CD4-positive, alpha-beta T cell treated with Interleukin-12 subunit alpha and Interleukin-12 subunit beta, for 1 hour (primary cell): ENCODE results near the gene ZG16.
"Not testable (repeated sequence)": the region's sequence is repeated elsewhere in the genome, so short reads cannot be mapped to it uniquely, and the experiment has no call there.

Experiments
- DNase-seq: peaks from one replicate; pipeline ENCODE4 v3.0.0-alpha.2; 2020

The ZG16 gene

DNA sequence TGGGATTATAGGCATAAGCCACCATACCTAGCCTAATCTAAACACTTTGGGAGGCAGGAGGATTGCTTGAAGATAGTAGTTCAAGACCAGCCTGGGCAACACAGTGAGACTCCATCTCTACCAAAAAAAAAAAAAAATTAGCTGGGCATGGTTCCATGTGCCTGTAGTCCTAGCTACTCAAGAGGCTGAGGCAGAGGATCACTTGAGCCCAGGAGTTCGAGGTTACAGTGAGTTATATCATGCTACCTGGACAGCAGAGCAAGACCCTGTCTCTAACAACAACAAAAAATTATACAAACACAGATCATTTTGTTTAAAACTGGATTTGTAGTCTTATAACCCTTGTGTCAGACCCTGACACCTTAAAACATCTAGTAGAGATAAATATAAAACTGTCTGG lies 24.5 kb upstream of the ZG16 start:
- no peak for DNase-seq

DNA sequence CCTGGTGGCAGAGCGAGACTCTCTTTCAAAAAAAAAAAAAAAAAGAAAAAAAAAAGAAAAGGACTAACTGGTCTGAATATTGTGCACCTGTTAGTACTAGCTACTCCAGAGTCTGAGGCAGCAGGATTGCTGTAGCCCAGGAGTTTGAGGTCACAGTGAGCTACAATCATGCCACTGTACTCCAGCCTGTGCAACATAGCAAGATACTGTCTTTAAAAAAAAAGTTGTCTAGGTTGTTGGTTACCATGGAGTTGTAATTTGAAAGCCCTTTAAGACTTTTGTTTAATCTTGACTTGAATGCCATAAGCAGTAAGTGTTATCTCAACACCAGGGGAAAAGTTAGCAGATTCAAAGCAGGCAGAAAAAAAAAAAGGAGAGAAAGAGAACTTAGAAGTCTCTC lies 21.4 kb upstream of the ZG16 start:
- DNase-seq = no peak

DNA sequence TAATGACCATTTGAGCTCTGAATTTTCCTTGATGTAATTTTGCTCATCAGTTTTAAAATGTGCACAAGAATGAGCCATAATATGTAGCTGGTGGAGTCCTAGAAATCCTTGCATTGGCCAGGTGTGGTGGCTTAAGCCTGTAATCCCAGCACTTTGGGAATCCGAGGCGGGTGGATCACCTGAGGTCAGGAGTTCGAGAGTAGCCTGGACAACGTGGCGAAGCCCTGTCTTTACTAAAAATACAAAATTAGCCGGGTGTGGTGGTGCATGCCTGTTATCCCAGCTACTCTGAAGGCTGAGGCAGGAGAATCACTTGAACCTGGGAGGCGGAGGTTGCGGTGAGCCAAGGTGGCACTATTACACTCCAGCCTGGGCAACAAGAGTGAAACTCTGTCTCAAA lies 21.0 kb upstream of the ZG16 start:
- DNase-seq = not testable (repeated sequence)

DNA sequence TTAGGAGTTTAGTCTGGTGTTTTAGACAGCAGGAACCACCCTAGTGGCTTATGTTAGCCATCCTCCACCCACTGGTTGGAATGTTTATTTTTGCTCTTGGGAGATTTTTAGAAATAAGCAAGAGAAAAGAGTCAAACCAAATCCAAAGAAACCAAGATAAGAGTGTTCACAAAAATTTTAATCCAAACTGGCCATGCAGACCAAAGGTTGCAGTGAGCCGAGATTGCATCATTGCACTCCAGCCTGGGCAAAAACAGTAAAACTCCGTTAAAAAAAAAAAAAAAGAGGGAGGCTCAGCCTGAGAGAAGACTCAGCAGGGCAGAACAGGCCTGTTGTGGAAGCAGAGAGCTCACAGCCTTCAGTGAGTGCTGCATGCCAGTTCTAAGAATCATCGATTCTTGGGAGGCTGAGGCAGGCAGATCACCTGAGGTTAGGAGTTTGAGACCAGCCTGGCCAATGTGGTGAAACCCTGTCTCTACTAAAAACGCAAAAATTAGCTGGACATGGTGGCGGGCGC lies 20.0 kb upstream of the ZG16 start:
- DNase-seq = no peak

DNA sequence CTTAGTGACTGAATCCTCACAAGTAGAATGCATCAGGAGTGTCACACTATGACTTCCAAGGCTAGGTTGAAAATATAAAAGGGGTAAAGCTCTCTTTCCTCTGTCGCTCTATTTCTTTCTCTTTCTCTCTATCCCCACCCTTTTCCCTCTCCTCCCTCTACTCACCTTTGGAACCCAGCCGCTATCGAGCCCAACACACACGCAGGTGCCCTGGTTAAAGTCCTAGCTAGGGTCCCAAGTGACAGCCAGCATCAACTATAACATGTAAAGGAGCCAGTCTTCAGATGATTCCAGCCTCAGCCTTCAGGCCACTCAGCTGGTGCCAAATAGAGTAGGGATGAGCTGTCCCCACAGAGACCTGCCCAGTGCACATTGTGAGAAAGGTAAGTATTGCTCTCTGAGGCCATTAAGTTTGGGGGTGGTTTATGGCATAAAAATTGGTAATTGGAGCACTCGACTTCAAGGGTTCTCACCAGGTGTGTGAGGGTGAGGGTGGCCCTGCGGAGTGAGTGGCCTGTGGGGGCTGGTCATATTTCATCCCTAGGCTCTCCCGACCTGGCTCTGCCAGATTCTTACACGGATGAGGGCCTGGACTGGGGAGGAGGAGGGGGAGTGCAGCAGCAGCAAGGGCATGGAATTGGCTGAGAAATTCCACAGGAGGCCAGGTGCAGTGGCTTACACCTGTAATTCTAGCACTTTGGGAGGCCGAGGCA lies 17.3 kb upstream of the ZG16 start:
- DNase-seq = no peak

DNA sequence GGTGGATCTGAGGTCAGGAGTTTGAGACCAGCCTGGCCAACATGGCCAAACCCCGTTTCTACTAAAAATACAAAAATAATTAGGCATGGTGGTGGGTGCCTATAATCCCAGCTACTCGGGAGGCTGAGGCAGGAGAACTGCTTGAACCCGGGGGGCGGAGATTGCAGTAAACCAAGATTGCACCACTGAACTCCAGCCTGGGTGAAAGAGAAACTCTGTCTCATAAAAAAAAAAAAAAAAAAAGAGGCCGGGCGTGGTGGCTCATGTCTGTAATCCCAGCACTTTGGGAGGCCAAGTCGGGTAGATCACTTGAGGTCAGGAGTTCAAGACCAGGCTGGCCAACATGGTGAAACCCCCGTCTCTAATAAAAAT lies 16.8 kb upstream of the ZG16 start:
- DNase-seq = not testable (repeated sequence)

DNA sequence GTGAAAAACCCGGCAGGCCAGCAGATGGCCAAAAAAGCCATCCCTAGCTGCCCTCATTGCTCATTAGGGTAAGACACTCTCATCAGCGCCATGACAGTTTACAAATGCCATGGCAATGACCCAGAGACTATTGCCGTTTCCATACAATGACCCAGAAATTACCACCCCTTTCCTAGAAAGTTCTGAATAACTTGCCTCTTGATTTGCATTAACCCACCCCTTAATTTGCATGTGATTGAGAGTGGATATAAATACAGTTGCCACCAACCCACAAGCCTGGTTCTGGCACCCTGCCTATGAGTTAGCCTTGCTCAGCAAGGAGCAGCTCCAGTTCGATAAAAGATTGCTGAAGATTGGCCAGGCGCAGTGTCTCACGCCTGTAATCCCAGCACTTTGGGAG lies 16.2 kb upstream of the ZG16 start:
- DNase-seq = no peak

DNA sequence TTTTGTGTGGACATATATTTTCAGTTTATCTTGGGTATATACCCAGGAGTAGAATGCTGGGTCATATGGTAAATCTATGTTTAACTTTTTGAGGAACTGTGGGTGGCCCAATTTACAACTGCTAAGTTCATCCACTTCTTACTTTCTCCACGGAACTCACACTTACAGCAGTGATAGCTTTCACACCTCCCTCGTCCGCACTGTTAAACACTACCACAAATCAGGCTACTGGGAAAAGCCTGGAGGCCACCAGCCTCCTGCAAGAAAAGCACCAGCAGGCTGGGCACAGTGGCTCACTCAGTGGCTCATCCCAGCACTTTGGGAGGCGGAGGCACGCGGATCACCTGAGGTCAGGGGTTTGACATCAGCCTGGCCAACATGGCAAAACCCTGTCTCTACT lies 14.7 kb upstream of the ZG16 start:
- no peak for DNase-seq

DNA sequence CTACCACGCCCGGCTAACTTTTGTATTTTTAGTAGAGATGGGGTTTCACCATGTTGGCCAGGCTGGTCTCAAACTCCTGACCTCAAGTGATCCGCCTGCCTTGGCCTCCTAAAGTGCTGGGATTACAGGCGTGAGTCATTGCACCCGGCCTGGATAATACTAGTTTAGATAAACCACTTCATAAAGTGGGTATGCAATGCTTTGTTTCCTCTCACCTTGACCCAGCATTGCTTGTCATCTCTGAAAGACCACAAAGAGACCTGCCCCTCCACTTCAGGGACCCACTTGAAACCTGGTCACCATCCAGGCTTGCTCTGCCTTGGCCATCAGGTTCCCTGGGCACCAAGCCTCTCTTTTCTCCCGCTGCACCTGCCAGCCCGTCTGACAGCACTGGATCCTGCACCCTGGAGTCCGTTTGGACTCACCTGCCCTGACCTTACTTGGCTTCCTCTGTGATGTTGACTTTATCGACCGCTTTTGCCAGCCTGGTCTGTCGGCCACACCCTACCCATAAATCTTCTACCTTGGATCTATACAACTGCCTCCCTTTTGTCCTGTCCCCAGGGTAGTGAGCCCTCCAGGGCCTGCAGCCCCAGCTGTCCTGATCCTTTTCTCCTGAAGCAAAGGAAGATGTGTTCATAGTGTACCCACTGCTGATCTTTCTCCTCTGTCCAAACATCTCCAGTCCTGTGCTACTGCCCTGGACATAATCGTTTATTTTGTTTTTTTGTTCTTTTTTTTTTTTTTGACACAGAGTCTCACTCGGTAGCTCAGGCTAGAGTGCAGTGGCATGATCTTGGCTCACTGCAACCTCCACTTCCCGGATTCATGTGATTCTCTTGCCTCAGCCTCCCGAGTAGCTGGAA lies 12.7 kb upstream of the ZG16 start:
- DNase-seq = no peak

DNA sequence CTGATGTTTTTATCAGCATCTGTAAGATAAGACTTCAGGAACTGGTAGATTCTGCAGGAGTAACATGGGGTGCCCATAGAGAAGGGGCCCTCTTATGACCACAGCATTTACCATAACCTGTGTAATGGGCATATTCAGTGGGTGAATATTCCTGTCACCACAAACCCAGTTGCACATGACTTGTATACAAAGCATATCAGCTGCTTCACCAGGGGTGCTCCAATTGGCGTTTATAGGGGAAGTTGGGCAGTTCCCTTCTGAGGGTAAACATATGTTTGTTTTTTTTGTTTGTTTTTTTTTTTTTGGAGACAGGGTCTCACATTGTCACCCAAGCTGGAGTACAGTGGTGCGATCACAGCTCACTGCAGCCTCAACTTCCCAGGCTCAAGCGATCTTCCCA lies 11.5 kb upstream of the ZG16 start:
- no peak for DNase-seq

DNA sequence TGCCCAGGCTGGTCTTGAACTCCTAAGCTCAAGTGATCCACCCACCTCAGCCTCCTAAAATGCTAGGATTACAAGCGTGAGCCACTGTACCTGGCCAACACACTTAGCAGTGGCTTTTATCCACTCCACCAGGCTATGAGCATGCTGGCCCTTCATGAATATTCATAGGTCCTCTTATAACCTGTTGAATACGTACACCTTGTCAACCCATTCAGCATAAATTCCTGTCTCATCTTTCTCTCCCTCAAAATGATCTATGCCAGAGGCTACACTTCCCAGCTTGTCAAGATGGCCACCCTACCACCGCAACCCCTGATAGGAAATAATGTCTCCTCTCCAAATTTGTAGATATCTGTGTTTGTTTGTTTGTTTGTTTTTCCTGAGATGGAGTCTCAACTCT lies 11.0 kb upstream of the ZG16 start:
- DNase-seq = no peak

DNA sequence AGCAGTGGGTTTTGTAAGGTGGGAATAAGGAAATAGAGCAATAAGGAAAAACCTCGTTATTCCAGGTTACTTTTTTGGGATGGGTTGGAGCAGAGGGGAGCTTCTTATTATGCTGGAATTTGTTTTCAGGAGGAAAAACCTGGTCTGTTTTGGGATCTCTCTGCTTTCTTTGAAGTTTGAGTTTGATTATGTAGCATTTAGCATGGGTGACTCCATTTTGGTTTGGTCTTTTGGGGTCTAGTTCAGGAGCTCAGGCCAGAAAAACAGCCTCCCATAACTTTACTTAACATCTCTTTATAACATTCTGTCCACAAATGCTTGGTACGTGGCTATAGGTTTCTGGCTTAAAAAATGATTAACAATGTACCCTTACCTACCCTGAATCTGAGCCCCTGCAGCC lies 8.5 kb upstream of the ZG16 start:
- no peak for DNase-seq

DNA sequence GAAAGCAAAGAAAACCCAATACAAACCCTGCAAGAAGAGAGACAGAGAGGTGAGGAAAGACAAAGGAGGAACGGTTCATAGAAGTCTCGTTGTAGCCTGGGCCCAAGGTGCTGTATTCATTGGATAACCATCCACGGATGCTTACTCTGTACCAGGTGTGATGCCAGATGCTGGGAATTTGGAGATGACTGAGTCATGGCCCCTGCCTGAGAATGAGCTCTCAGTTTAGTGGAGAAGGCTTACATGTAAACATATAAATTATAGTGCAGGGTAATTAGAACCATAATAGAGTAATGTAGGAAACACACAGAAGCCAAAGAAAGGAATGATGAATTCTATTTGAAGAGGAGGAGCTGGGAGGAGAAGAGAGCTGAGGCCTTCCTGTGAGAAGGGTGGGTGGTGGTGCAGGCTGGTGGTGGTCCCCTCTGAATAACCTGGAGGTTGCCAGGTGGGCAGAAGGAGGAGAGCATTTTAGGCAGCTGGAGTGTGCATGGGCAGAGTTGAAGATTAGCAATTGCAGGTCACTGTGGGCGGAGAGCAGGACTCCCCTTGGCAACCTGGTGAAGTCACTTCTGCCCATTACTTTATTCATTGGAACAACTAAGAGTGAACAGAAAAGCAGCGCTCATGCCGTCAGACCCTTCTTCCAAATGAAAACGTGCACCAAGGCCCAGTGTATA lies 7.7 kb upstream of the ZG16 start:
- DNase-seq = no peak

DNA sequence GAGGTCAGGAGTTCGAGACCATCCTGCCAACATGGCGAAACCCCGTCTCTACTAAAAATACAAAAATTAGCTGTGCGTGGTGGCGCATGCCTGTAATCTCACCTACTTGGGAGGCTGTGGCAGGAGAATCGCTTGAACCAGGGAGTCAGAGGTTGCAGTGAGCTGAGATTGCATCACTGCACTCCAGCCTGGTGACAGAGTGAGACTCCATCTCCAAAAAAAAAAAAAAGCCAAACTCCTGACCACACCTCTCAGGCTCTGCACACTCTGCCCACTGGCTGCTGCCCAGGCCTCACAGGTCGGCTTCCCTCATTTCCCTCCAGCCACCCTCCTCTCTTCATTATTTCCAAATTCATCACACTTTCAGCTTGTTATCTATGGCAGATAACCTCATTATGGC lies 5.7 kb upstream of the ZG16 start:
- not testable (repeated sequence) for DNase-seq

DNA sequence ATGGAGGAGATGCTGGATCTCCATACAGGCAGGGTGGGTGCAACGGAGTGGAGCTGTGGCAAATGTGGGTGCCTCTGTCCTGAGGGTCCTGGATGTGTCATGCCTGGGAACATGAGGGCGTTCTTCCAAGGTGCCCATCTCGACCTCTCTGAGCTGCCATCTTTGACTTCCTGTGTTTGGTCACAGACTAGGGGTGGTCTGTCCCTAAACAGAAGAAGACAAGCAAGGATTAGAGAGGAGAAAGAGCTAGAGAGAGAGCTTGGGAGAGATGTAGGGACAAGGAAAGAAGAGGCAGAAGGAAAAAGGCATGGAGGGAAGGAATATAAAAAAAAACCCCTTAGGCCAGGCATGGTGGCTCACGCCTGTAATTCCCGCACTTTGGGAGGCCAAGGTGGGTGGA lies 3.3 kb upstream of the ZG16 start:
- DNase-seq = no peak

DNA sequence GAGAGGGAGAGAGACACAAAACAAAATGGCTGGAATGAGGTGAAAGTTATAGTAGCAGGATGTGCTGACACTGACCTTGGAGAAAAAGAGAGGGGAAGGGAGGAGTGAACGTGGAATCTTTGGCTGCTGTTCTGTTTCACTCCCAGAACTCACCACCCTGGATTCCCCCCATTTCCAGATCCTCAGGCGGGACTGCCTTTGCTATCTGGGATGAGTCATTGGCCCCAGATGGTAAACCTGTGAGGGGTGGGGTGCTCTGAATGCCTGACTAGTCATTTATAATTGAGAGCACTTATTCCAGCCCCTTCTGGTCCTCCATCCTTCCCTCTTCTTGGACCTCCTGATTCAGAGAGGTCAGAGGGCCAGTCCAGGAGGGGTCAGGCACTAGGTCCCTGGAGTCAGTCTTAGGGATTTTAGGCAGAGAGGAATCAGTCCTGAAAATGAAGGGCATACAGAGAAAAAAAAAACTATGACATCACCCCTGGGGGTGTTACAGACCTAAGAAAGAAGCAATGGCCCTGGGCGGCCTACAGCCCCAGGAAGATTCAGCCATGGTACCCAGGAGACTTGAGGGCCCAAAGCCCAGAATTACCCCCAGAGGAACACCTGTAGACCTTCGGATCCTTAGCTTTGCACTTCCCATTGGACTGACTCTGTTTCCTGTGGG lies 2.2 kb upstream of the ZG16 start:
- no peak for DNase-seq

DNA sequence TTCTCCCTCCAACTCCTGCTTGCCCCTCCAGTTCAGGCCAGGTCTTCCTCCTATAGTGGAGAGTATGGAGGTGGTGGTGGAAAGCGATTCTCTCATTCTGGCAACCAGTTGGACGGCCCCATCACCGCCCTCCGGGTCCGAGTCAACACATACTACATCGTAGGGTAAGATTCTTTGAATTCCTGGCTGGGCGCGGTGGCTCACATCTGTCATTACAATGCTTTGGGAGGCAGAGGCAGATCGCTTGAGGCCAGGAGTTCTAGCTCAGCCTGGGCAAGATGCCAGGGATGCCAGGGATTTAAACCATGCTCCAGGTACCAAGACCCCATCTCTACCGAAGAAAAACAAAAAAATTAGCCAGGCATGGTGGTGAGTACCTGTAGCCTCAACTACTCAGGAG lies 1.4 kb downstream of the ZG16 start:
- DNase-seq = no peak

DNA sequence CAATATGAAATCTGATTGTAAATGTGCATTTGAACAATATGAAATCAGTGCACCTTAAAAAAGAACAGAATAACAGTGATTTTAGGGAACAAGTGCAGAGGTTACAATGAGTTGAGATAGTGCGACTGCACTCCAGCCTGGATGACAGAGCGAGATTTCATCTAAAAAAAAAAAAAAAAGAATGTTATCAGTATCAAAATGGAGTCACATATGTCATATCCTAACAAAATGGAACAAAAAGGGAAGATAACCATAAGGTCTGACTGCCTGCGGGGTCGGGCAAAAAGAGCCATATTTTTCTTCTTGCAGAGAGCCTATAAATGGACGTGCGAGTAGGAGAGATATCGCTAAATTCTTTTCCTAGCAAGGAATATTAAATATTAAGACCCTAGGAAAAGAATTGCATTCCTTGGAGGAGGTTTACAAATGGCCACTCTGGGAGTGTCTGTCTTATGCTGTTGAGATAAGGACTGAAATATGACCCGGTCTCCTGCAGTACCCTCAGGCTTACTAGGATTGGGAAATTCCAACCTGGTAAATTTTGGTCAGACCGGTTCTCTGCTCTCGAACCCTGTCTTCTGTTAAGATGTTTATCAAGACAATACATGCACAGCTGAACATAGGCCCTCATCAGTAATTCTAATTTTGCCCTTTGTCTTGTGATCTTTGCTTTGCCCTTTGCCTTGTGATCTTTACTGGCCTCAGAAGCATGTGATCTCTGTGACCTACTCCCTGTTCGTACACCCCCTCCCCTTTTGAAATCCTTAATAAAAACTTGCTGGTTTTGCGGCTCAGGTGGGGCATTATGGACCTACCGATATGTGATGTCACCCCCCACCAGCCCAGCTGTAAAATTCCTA lies 5.3 kb downstream of the ZG16 start:
- not testable (repeated sequence) for DNase-seq

DNA sequence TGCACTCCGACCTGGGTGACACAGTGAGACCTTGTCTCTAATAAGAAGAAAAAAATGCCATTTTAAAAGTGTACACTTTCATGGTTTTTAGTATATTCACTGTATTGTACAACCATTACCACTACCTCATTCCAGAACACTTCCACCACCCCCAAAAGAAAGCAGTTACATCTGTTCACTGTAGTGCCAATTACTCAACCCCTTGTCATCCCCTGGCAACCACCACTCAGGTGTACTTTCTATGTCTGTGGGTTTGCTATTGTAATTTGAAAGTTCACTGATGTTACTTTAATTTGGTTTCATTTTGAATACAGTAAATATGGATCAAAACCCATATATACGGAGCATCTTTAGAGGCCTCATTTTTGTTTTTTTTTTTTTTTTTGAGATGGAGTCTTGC lies 6.1 kb downstream of the ZG16 start:
- peak; percentile 32 for DNase-seq

DNA sequence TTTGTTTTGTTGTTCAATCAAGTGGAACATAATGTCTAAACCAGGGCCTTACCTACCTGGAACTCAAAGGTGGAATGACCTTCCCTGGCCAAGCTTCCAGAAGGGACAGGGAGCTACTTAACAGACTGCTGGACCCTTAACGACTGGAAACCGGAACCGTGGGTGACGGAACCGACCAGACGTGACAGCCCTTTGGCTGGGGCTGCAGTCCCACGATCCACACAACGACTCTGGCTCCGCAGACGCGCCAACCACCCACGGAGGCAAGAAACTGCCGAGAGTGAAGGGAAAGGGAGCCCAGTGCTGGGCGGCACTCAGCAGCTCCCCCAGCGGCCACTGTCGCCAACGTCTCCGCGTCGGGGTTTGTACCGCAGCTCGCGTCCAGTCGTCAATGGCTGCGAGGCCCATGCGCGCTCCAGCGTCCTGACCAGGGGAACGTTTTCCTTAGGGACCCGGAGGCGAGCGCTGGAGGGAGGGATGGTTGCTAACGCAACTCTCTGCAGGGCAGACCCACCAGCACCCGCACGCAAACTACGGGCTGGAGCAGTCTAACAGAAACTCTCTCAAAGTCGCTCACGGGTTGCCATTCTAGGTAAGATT lies 6.9 kb downstream of the ZG16 start:
- peak; percentile 82 for DNase-seq

DNA sequence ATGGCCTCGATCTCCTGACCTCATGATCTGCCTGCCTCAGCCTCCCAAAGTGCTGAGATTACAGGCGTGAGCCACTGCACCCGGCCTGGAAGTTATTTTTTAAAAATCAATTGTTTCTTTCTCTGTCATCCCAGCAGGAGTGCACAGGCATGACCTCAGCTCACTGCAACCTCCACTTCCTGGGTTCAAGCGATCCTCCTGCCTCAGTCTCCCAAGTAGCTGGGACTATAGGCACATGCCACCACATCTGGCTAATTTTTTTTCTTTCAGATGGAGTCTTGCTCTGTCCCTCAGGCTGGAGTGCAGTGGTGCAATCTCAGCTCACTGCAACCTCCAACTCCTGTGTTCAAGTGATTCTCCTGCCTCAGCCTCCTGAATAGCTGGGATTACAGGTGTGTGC lies 9.1 kb downstream of the ZG16 start:
- not testable (repeated sequence) for DNase-seq

DNA sequence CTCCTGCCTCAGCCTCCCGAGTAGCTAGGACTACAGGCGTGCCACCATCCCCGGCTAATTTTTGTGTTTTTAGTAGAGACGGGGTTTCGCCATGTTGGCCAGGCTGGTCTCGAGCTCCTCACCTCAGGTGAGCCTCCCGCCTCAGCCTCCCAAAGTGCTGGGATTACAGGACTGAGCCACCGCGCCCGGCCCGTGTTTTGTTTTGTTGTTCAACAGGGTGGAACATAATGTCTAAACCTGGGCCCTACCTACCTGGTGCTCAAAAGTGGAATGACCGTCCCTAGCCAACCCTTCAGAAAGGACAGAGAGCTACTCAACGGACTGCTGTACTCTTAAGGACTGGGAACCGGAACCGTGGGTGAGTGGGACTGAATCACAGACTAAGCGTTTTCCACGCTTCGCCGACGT lies 11.7 kb downstream of the ZG16 start:
- no peak for DNase-seq
